Activated naive CD4-positive, alpha-beta T cell treated with anti-CD3 and anti-CD28 coated beads, Interleukin-2, amount 50 U/mL, for 72 hours (primary cell): ENCODE data around the gene MLLT10. TPM values are rescaled to one million over a fixed set of nuclear protein-coding genes. Genes with fewer than 3 reads are reported as not detected.
A peak's percentile ranks its signal among the peaks of the same experiment; 100 is the strongest.
"Not testable (repeated sequence)": the region's sequence is repeated elsewhere in the genome, so short reads cannot be mapped to it uniquely, and the experiment has no call there.

ENCODE experiments used
- ATAC-seq, 2 donors: fragments of 150-1000 bp; cut with Tn5 transposase; 2 replicates each; pipeline ENCODE4 v1.10.0; 2021; ENCODE audit warnings: mild to moderate bottlenecking in 2 of 2, moderate library complexity in 2 of 2
- DNase-seq, 2 donors: peaks; one replicate each; pipeline ENCODE4 v3.0.0; 2021 to 2022; ENCODE audit warnings: low spot score in 2 of 2
- H3K27ac Mint-ChIP-seq, 2 donors: one replicate each; pipeline ENCODE4 v1.8.0; 2022; ENCODE audit warnings: mild to moderate bottlenecking in 2 of 2, mixed read lengths in 2 of 2
- H3K36me3 Mint-ChIP-seq, 2 donors: one replicate each; pipeline ENCODE4 v1.8.0; 2022; ENCODE audit warnings: mixed read lengths in 2 of 2
- H3K9me3 Mint-ChIP-seq, 2 donors: one replicate each; pipeline ENCODE4 v1.8.0; 2022; ENCODE audit warnings: mixed read lengths in 2 of 2
- total RNA-seq, 2 donors: library from RNA; stranded (reverse); gene quantifications; one replicate each; pipeline ENCODE4 v1.2.3, GENCODE V29; 2022

The MLLT10 gene
- total RNA-seq, 2 donors from 2014 or later: 20.1 to 46.4 TPM

DNA sequence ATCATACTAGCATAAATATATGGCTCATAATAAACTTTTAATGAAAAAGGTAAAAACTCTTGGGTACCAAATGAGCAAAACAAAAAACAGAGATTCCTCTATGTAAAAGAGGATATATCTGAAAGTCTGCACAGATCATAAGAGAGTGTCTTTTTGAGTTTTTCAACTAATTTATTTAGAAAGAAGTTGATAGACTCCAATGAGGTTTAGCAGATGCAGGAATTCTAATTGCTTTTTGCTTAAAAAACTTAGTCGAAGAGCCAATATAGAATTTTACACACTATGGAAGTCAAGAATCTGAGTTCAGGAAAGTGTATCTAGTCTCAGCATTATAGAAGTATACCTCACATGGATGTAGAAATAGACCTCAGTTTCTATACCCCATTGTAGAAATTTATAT is 3.4 kb upstream of the MLLT10 start:
- ATAC-seq (no peak), DNase-seq (no peak)
- Mint-ChIP-seq H3K9me3 (no peaks in the 10 kb centered on the region), H3K36me3 (peaks cover 7 to 10% of the 10 kb centered on the region in 2 donors), H3K27ac (no peak overlapping the region)

DNA sequence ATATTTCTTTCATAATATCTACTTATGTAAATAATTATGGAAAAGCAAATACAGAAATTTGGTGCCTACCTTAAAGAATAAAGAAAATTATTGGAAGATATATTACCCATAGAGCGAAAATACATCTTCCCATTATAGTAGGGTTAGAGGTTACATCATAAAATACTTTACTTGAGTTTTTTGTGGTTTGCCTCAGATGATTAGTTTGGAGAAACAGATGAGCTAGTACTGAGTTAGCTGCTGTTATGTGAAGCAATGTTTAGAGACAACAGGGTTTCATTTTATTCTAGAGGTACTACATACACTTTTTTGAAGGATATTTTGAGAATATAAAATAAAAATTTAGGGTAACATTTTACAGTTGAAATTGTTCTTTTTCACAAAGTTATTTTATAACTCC is 2.9 kb upstream of the MLLT10 start:
- DNase-seq (no peak), ATAC-seq (no peak)
- Mint-ChIP-seq H3K36me3 (peaks cover 7 to 10% of the 10 kb centered on the region in 2 donors), H3K9me3 (no peaks in the 10 kb centered on the region), H3K27ac (no peak overlapping the region)

DNA sequence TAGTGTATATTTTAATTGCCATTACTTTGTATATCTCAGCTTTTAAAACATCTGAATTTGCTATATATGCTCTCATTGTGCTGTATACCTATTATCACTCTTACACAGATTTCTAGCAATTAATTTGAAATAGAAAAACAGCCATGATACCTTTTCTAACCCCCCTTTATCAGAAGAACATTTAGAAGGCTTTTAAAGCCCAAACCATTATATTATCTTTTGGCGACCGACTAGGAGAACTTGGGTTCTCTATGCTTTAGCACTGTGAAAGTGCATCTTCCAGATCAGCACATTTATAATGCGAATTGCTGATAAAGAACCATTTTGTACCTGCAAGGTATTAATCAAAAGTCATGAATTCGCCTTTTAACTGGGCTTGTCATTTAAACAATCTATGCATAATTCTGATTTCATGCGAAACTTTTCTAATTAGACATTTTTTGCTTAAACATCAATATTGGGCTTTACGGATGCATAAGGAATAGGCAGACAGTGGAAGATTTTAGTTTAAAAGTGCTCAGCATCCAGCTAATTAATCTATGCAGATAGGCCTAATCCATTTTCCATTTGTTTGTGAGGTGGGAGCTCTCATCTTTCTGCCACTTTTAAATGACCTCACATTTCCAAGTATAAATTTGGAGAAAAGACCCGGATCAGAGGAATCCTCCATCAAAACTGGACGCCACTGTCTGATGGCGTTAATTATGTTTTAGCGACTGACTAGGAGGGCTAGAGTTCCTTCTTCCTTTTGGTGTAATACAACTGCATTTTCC is 1.2 kb upstream of the MLLT10 start:
- H3K27ac Mint-ChIP-seq: peak overlapping the region; percentile 82 to 88

DNA sequence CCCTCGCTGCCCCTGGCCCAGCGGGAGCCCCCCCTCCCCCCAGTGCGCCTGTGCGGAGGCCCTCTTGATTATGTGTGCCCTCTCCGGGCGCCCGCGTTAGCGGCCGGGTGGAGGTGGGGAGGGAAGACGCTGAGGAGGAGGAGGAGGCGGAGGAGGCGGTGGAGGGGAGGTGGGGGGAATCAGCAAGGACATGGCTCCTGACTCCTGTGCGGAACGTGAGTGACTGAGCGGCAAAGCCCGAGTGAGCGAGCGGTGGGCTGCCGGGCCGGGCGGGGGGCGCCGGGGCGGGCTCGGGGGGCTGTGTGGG is 201 bp downstream of the MLLT10 start:
- no peaks in the 10 kb centered on the region for H3K9me3 Mint-ChIP-seq
- DNase-seq (no peak), ATAC-seq (no peak)
- H3K27ac Mint-ChIP-seq: no peak overlapping the region
- peaks cover 0 to 11% of the 10 kb centered on the region in 2 donors for H3K36me3 Mint-ChIP-seq

More for the DNA sequence above, 1.2 kb upstream of the MLLT10 start:
- DNase-seq (no peak), ATAC-seq (no peak)
- peaks cover 0 to 6% of the 10 kb centered on the region in 2 donors for H3K36me3 Mint-ChIP-seq
- no peaks in the 10 kb centered on the region for H3K9me3 Mint-ChIP-seq

DNA sequence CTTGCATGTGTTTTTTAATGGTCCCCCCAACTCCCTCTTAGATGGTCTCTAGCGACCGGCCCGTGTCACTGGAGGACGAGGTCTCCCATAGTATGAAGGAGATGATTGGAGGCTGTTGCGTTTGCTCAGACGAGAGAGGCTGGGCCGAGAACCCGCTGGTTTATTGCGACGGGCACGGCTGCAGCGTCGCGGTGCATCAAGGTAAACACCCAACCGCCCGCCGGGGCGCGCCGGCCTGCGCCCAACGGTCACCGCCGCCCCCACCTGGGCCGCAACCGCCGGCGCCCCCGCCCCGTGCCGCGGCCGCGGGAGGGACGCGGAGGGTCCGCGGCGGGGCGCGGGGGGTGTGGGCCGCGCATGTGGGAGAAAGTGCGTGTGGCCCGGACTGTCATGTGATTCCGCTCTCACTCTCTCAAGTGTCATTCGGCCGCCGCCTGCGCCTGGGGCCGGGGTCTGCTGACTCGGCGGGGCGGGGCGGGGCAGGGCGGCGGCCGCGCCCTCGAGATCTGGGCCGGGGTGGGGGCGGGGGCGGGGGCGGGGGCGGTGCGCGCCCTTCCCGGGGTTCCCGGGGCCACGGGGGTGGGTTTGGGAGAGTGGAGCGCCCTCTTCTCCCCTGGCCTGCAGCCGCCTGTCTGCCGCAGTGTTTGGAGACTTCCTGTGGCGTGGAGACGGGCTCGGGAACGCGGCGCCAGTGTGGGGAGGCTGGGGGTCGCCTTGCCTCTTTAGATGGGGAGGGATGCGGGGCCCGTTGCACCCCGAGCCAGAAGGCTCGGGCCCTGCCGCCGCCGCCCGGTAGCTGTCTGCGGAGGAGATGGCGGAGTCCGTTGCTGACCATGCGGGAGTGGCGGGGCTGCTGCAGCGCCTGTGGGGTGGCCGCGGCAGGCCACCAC is 817 bp downstream of the MLLT10 start:
- Mint-ChIP-seq H3K9me3 (no peaks in the 10 kb centered on the region), H3K27ac (no peak overlapping the region), H3K36me3 (peaks cover 0 to 11% of the 10 kb centered on the region in 2 donors)
- ATAC-seq (peak; percentile 17 to 47), DNase-seq (peak; percentile 28 to 69)

DNA sequence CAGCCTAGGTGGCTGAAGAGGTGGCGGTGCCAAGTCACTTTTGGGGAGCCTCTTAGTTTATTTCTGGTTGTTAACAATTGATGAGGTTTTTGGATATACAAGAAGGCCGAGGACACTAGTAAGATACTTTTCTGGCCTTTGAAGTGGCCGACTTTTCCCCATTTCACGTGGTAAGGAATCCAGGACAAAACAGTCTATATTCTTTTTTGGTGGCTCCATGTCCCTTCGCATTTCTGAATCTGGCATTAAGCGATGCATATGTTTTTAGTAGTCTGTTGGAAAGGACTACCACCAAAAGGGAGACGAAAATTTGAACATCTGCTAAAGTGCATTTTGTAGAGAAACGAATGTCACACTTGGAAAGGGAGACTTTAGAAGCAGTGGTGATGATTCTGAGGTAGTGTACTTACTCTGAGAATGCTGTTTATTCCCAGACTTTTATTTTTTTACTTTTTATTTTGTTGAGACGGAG is 1.5 kb downstream of the MLLT10 start:
- no peak for DNase-seq

DNA sequence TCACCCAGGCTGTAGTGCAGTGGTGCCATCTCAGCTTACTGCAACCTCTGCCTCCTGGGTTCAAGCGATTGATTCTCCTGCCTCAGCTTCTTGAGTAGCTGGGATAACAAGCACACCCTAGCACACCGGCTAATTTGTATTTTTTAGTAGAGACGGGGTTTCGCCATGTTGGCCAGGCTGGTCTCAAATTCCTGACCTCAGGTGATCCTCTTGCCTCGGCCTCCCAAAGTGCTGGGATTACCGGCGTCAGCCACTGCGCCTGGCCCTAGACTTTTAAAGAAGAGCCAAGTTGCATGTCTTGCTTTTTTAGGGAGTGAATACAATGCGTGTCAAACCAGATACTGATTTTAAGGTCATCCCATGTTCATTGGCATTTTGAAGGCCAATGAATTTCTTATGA is 1.9 kb downstream of the MLLT10 start:
- H3K9me3 Mint-ChIP-seq, DNase-seq: not testable (repeated sequence)

More for the DNA sequence above, 1.5 kb downstream of the MLLT10 start:
- Mint-ChIP-seq H3K27ac (no peak overlapping the region), H3K9me3 (no peaks in the 10 kb centered on the region), H3K36me3 (peaks cover 0 to 11% of the 10 kb centered on the region in 2 donors)
- no peak for ATAC-seq

DNA sequence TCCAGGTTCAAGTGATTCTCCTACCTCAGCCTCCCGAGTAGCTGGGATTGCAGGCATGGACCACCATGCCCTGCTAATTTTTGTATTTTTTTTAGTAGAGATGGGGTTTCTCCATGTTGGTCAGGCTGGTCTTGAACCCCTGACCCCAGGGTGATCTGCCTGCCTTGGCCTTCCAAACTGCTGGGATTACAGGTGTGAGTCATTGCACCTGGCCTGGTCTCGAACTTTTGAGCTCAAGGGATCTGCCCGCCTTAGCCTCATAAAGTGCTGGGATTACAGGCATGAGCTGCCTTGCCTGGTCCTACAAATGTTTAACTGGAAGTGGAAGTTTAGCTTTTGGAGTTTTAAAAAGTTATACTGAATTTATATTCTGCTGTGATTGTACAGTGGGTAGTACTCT is 2.8 kb downstream of the MLLT10 start:
- no peak for DNase-seq
- Mint-ChIP-seq H3K36me3 (peaks cover 6 to 17% of the 10 kb centered on the region in 2 donors), H3K27ac (no peak overlapping the region), H3K9me3 (no peaks in the 10 kb centered on the region)
- no peak for ATAC-seq

More for the DNA sequence above, 1.9 kb downstream of the MLLT10 start:
- H3K36me3 Mint-ChIP-seq: peaks cover 0 to 11% of the 10 kb centered on the region in 2 donors
- H3K27ac Mint-ChIP-seq, ATAC-seq: not testable (repeated sequence)

DNA sequence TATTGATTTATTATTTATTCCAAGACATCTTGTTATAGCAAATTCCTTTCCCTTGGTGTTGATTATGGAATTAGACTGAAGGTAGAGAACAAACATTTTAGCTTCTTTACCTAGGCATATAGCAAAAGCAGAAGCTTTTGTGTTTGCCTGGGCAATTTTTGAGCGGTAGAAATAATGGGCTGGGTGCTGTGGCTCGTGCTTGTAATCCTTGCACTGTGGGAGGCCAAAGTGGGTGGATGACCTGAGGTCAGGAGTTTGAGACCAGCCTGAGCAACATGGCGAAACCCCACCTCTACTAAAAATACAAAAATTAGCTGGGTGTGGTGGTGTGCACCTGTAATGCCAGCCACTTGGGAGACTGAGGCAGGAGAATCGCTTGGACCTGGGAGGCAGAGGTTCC is 6.7 kb downstream of the MLLT10 start:
- ATAC-seq, H3K9me3 Mint-ChIP-seq, DNase-seq, H3K27ac Mint-ChIP-seq: not testable (repeated sequence)
- H3K36me3 Mint-ChIP-seq: peaks cover 21 to 35% of the 10 kb centered on the region in 2 donors

DNA sequence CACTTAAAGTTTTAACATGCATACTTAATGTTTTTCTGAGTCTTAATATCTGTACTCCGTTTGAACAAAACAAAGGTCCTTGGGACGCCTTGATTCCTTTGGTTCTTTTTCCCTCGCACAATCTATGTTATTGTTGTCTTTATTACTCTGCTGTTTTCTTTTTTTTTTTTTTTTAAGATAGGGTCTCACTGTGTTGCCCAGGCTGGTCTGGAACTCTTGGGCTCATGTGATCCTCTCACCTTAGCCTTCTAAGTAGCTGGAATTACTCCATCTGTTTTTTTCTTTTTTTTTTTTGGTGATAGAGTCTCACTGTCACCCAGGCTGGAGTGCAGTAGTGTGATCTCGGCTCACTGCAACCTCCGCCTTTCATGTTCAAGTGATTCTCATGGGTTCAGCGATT is 13.2 kb downstream of the MLLT10 start:
- ATAC-seq (no peak), DNase-seq (no peak)
- H3K36me3 Mint-ChIP-seq: peaks cover 12 to 28% of the 10 kb centered on the region in 2 donors
- H3K9me3 Mint-ChIP-seq: no peaks in the 10 kb centered on the region
- peak overlapping the region in 1 of 2 donors; percentile 45 for H3K27ac Mint-ChIP-seq

DNA sequence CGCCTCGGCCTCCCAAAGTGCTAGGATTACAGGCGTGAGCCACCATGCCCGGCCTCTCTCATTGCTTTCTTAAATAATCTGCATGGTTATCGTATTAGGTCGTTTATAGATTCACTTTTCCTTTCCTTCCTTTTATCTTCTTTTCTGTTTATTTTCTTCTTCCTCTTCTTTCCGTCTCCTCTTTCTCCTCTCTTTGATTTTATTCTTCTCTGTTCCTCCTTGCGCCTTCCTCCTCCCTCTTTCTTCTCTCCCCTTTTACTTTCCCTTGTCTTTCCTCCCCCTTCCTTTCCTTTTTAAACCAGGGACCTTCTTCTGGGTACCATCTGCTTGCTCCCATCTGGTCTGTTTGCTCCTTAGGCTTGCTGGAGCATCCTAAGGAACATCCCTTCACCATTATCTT is 18.6 kb downstream of the MLLT10 start:
- Mint-ChIP-seq H3K27ac (peak overlapping the region in 1 of 2 donors; percentile 23), H3K9me3 (no peaks in the 10 kb centered on the region), H3K36me3 (peaks cover 4 to 12% of the 10 kb centered on the region in 2 donors)
- no peak for ATAC-seq
- DNase-seq: no peak

DNA sequence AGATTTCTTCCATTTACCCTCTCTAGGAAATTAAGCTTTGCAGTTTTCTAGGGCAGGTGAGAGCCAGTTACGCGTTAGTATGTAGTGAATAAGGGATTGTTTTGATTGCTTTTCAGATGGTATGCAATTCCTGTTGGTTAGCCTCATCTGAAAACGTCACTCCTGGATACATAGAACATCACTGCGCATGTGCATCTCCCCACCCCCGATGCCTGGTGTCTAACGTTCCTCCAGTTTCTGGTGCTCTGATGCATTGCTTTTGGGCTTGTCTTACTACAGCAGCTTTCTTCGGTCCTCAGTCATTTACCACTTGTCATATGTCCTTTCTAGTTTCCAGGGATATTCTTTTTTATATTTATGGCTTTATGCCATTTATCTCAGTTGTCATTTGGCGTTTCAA is 22.5 kb downstream of the MLLT10 start:
- H3K9me3 Mint-ChIP-seq: no peaks in the 10 kb centered on the region
- ATAC-seq: no peak
- H3K36me3 Mint-ChIP-seq: peaks cover 20 to 38% of the 10 kb centered on the region in 2 donors
- no peak for DNase-seq
- H3K27ac Mint-ChIP-seq: no peak overlapping the region

DNA sequence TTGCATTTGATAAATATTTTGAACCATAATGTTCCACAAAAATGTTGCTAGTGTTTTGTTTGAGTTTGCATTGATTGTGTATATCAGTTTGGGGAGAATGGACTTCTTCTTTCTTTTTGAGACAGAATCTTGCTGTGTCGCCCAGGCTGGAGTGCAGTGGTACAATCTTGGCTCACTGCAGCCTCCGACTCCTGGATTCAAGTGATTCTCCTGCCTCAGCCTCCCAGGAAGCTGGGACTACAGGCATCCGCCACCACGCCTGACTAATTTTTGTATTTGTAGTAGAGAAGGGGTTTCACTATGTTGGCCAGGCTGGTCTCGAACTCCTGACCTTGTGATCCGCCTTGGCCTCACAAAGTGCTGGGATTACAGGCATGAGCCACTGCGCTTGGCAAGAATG is 25.0 kb downstream of the MLLT10 start:
- ATAC-seq, H3K27ac Mint-ChIP-seq, H3K9me3 Mint-ChIP-seq, DNase-seq: not testable (repeated sequence)
- H3K36me3 Mint-ChIP-seq: peaks cover 20 to 46% of the 10 kb centered on the region in 2 donors

DNA sequence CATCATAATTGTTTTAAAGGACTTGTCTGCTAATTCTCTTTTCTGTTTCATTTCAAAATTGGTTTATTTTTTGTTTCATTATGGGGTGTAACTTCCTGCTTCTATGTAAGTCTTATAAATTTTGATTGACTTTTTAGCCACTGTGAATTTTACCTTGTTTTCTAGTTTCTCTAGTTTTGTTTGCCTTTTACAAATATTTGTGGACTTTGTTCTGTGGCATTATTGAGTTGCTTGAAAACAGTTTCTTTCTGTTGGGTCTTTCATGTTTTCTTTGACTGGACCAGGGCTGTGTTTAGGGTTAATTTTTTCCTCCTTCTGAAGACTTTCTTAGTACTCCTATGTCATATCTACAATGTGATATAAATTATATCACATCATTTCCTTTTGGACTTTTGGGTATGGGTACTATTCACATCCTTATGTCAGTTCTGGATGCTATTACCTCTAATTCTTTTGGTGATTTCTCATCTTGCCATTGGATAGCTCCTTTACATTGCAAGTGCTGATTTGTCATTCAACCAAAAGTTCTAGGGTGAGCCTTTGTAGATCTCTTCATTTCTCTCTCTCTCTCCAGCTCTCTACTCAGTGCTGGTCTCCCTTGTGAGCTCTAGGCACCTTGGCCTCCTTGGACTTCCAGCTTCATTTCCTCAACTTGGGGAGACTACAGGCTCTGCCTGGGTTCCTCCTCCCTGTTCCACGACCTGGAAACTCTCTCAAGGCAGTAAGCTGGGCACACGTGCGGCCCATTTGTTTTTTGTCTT is 36.9 kb downstream of the MLLT10 start:
- Mint-ChIP-seq H3K36me3 (peaks cover 19 to 26% of the 10 kb centered on the region in 2 donors), H3K27ac (peak overlapping the region; percentile 11 to 68), H3K9me3 (no peaks in the 10 kb centered on the region)
- ATAC-seq (no peak), DNase-seq (no peak)

DNA sequence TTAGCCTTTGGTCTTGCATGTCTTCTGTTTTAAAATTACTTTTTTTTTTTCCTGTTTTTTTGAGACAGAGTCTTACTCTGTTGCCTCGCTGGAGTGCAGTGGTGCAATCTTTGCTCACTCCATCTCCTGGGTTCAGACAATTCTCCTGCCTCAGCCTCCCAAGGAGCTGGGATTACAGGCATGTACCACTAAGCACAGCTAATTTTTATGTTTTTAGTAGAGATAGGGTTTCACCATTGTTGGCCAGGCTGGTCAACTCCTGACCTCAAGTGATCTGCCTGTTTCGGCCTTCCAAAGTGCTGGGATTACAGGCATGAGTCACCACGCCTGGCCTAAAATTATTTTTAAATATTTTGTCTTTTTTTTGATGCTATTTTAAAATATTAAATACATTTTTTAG is 38.5 kb downstream of the MLLT10 start:
- DNase-seq (no peak), ATAC-seq (no peak)
- H3K36me3 Mint-ChIP-seq: peaks cover 19 to 30% of the 10 kb centered on the region in 2 donors
- no peak overlapping the region for H3K27ac Mint-ChIP-seq
- H3K9me3 Mint-ChIP-seq: peaks cover 3 to 4% of the 10 kb centered on the region in 2 donors

DNA sequence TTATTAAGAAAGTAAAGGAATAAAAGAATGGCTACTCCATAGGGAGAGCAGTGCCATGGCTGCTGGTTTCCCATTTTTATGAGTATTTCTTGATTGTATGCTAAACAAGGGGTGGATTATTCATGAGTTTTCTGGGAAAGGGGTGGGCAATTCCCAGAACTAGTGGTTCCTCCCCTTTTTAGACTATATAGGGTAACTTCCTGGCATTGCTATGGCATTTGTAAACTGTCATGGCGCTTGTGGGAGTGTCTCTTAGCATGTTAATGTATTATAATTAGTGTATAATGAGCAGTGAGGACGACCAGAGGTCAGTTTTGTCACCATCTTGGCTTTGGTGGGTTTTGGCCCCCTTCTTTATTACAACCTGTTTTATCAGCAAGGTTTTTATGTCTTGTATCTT is 40.5 kb downstream of the MLLT10 start:
- not testable (repeated sequence) for H3K9me3 Mint-ChIP-seq, H3K27ac Mint-ChIP-seq, ATAC-seq, DNase-seq
- peaks cover 19 to 30% of the 10 kb centered on the region in 2 donors for H3K36me3 Mint-ChIP-seq
